HCT116 (cell line): ENCODE data around the gene MAP4K4. TPM values are rescaled to one million over a fixed set of nuclear protein-coding genes. Genes with fewer than 3 reads are reported as not detected.

Experiments used
- ATAC-seq: fragments of 200-7000 bp; cut with Tn5 transposase; 2 replicates; pipeline ENCODE4 v1.9.1; 2020; ENCODE audit warnings: mild to moderate bottlenecking, moderate library complexity
- BruUV-seq: library from RNA; stranded (reverse); fragments of 400-500 nt; replicated peaks from 2 replicates; lab custom pipeline; 2021; lab: Mats Ljungman, UMichigan
- CTCF ChIA-PET: fragments of 300-600 bp; sonication (Branson Sonifier 250); formaldehyde crosslinking; loops from one replicate; lab custom pipeline; 2021; ENCODE audit warnings: antibody characterized with exemption; lab: Charles Lee
- POLR2A ChIA-PET: fragments of 300-600, 350-600 bp; sonication (Branson Sonifier 250); formaldehyde crosslinking; loops from one replicate; lab custom pipeline; 2021; ENCODE audit warnings: antibody characterized with exemption; lab: Charles Lee
- RAD21 ChIA-PET, 2 experiments: fragments of 300-600 bp; sonication (Branson Sonifier 250); formaldehyde crosslinking; loops; one replicate each; lab custom pipeline; 2023; ENCODE audit warnings: low total read pairs in 2 of 2; ENCODE audit not compliant: uncharacterized antibody in 2 of 2, unreplicated experiment in 2 of 2, low non-redundant PET in 1 of 2; lab: Charles Lee
- DNase-seq: peaks from one replicate; pipeline ENCODE4 v3.0.0-alpha.2; 2010; ENCODE audit warnings: low read depth, low spot score
- H2AFZ ChIP-seq: fragments of 200-600 bp; shearing (Covaris generic), sonication (generic); 2 replicates; pipeline ENCODE4 v1.6.1; 2017; ENCODE audit warnings: low read depth, mixed run types, mixed read lengths, antibody characterized with exemption, low read length; ENCODE audit not compliant: poor library complexity, severe bottlenecking
- H3K27ac ChIP-seq: 2 replicates; pipeline ENCODE4 v1.5.1; 2012; ENCODE audit warnings: low read depth, low read length
- H3K27me3 ChIP-seq: fragments of 200-600 bp; sonication (generic); 2 replicates; pipeline ENCODE4 v1.6.1; 2016; ENCODE audit warnings: mixed run types, low read length, mixed read lengths; ENCODE audit not compliant: insufficient read depth
- H3K36me3 ChIP-seq, 2 experiments: fragments of 200-500 bp in 1 of 2; fragments of 200-600 bp in 1 of 2; sonication (Bioruptor generic) in 1 of 2; sonication (generic) in 1 of 2; 2 replicates each; pipeline versions ENCODE4 v1.5.1 to v1.6.1; 2014 to 2016; ENCODE audit warnings: low read length in 2 of 2, inconsistent platforms in 1 of 2, mixed read lengths in 1 of 2, mixed run types in 1 of 2; ENCODE audit not compliant: insufficient read depth in 2 of 2, control insufficient read depth in 1 of 2
- H3K4me1 ChIP-seq, 2 experiments: fragments of 200-600 bp in 1 of 2; sonication (generic) in 1 of 2; 2 replicates each; pipeline versions ENCODE4 v1.5.1 to v1.6.1; 2012 to 2017; ENCODE audit warnings: low read length in 2 of 2, inconsistent platforms in 1 of 2, mild to moderate bottlenecking in 1 of 2, mixed read lengths in 1 of 2, mixed run types in 1 of 2, moderate library complexity in 1 of 2; ENCODE audit not compliant: insufficient read depth in 2 of 2, control insufficient read depth in 1 of 2
- H3K4me2 ChIP-seq: fragments of 200-600 bp; sonication (generic); 2 replicates; pipeline ENCODE4 v1.6.1; 2017; ENCODE audit warnings: mixed run types, low read length, mixed read lengths
- H3K4me3 ChIP-seq, 2 experiments: fragments of 200-600 bp in 1 of 2; sonication (generic) in 1 of 2; replicated peaks in 1 of 2; 2 replicates each; pipeline ENCODE4 v1.5.1; 2011 to 2016; ENCODE audit warnings: low read length in 2 of 2, control low read depth in 1 of 2, low read depth in 1 of 2, mild to moderate bottlenecking in 1 of 2, mixed read lengths in 1 of 2, mixed run types in 1 of 2
- H3K79me2 ChIP-seq: fragments of 200-600 bp; sonication (generic); 2 replicates; pipeline ENCODE4 v1.6.1; 2017; ENCODE audit warnings: mild to moderate bottlenecking, mixed run types, low read length, moderate library complexity, mixed read lengths; ENCODE audit not compliant: insufficient read depth
- H3K9ac ChIP-seq: fragments of 200-600 bp; sonication (generic); 2 replicates; pipeline ENCODE4 v1.6.1; 2016; ENCODE audit warnings: low read length, mixed read lengths
- H3K9me2 ChIP-seq: fragments of 200-600 bp; sonication (generic), shearing (Covaris generic); 2 replicates; pipeline ENCODE4 v1.6.1; 2017; ENCODE audit warnings: mixed run types, mild to moderate bottlenecking, moderate library complexity; ENCODE audit not compliant: insufficient read depth
- H3K9me3 ChIP-seq, 2 experiments: fragments of 200-500 bp in 1 of 2; fragments of 200-600 bp in 1 of 2; sonication (Bioruptor generic) in 1 of 2; sonication (generic) in 1 of 2; 2 replicates each; pipeline ENCODE4 v1.6.1; 2014 to 2017; ENCODE audit warnings: low read length in 2 of 2, mixed read lengths in 2 of 2, inconsistent platforms in 1 of 2, low read depth in 1 of 2, mild to moderate bottlenecking in 1 of 2, mixed run types in 1 of 2, moderate library complexity in 1 of 2; ENCODE audit not compliant: control insufficient read depth in 1 of 2, insufficient read depth in 1 of 2
- H4K20me1 ChIP-seq: fragments of 200-600 bp; sonication (generic), shearing (Covaris generic); 2 replicates; pipeline ENCODE4 v1.6.1; 2017; ENCODE audit warnings: mixed run types, mild to moderate bottlenecking, moderate library complexity; ENCODE audit not compliant: insufficient read depth
- ATF3 ChIP-seq: IDR thresholded peaks from 2 replicates; pipeline ENCODE4 v1.6.1; 2012
- CBX3 ChIP-seq: IDR thresholded peaks from 2 replicates; pipeline ENCODE4 v1.6.1; 2012; ENCODE audit warnings: low read depth
- ELF1 ChIP-seq: IDR thresholded peaks from 2 replicates; pipeline ENCODE4 v1.6.1; 2012; ENCODE audit warnings: low read depth, borderline replicate concordance
- EZH2 ChIP-seq: fragments of 200-600 bp; sonication (generic); IDR thresholded peaks from 2 replicates; pipeline ENCODE4 v1.6.1; 2017; ENCODE audit warnings: antibody characterized with exemption, mixed run types
- FOSL1 ChIP-seq: IDR thresholded peaks from 2 replicates; pipeline ENCODE4 v1.6.1; 2012; ENCODE audit warnings: low read depth
- JUND ChIP-seq: IDR thresholded peaks from 2 replicates; pipeline ENCODE4 v1.6.1; 2012
- POLR2A ChIP-seq: IDR thresholded peaks from 2 replicates; pipeline ENCODE4 v1.7.0; 2011; ENCODE audit warnings: borderline replicate concordance; ENCODE audit not compliant: insufficient read depth, insufficient read length; ENCODE audit errors: extremely low read depth
- POLR2AphosphoS5 ChIP-seq: IDR thresholded peaks from 2 replicates; pipeline ENCODE4 v1.6.1; 2011; ENCODE audit warnings: mild to moderate bottlenecking, low read depth, low read length, moderate library complexity
- RAD21 ChIP-seq: IDR thresholded peaks from 2 replicates; pipeline ENCODE4 v1.6.1; 2012; ENCODE audit warnings: low read depth, mild to moderate bottlenecking
- SIN3A ChIP-seq: IDR thresholded peaks from 2 replicates; pipeline ENCODE4 v1.6.1; 2012; ENCODE audit warnings: low read depth
- SP1 ChIP-seq: IDR thresholded peaks from 2 replicates; pipeline ENCODE4 v1.6.1; 2012; ENCODE audit warnings: low read depth
- SRF ChIP-seq: IDR thresholded peaks from 2 replicates; pipeline ENCODE4 v1.6.1; 2012; ENCODE audit warnings: low read depth
- TCF7L2 ChIP-seq: IDR thresholded peaks from 2 replicates; pipeline ENCODE4 v1.7.0; 2011; ENCODE audit warnings: borderline replicate concordance, inconsistent platforms; ENCODE audit not compliant: insufficient read depth, insufficient read length; ENCODE audit errors: extremely low read depth
- ZFX ChIP-seq: fragments of 450-650 bp; IDR thresholded peaks from 2 replicates; pipeline ENCODE4 v1.6.1; 2017
- intact Hi-C: fragments of 100-400 bp; cut with micrococcal nuclease; formaldehyde crosslinking; loops from 2 replicates; pipeline ENCODE4 v1.10.0; 2022
- total RNA-seq: library from RNA; stranded (reverse); gene quantifications from one replicate; pipeline ENCODE4 v1.2.1, GENCODE V29; 2021; ENCODE audit not compliant: unreplicated experiment
- TF ChIP-seq, protein P1 (sequence below): IDR thresholded peaks from 2 replicates; pipeline ENCODE4 v1.6.1; 2011; ENCODE audit warnings: mild to moderate bottlenecking, low read length, moderate library complexity; ENCODE audit not compliant: insufficient replicate concordance; ENCODE audit errors: extremely low read depth
- TF ChIP-seq, protein P2 (sequence below): IDR thresholded peaks from 2 replicates; pipeline ENCODE4 v1.6.1; 2012

Gene MAP4K4
- total RNA-seq, 1 experiment from 2014 or later = 62.3 TPM

DNA sequence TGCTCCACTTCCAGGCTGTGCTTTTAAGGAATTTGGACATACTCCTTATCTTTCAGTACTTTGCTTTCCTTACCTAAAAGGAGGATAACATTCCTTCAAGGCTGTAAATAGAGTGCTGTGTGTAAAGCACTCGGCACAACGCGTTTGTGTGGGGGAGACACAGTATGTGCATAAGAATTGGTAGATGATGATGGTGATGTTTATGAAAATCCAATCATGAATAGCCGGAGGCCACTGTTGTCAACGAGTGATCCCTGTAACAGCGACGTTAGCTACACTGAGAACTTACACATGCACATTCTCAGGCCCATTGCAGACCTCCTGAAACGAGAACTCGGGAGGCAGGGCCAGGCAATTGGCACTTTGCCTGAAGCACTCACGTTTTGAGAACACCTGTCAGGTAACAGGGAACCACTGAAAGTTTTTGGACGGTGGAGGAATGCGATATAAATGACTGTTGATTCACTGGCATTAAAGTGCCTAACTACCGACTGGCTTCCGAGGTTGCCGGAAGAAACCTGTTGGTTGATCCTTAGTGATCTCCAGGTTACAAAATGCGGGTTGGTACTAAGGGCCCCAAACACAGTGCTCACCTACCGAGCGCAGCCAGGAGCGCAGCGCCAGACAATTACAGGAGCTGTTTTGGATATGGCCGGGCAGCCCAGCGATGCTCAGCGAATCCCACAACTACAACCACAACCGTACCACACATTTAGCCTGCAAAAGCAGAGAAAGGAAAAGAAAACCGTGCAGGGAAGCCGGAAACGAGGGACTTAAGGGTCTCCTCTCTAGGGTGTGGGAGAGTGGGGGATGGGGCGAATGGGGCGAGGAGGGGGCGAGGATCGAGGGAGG, 1.0 kb upstream of the MAP4K4 start:
- Histone ChIP-seq H3K4me2 (peak overlapping the region; percentile 79), H3K36me3 (no peaks in the 10 kb centered on the region), H3K4me3 (peak overlapping the region; percentile 41 to 58), H3K9me2 (no peaks in the 10 kb centered on the region), H3K27ac (peak overlapping the region; percentile 89), H3K79me2 (peaks cover 34% of the 10 kb centered on the region), H3K9me3 (no peaks in the 10 kb centered on the region), H3K27me3 (no peaks in the 10 kb centered on the region), H3K4me1 (peaks cover 8 to 23% of the 10 kb centered on the region in 2 experiments; a peak in 3 of 4 replicates), H3K9ac (peak overlapping the region; percentile 57), H4K20me1 (no peaks in the 10 kb centered on the region), H2AFZ (peak overlapping the region; percentile 7)
- POLR2A ChIA-PET = interaction anchor here (0.9 to 1.1 kb wide), 2 partner anchors 26 to 355 kb away, joined by 3 read pairs; no protein-coding TSS in a partner anchor
- no peak for ATAC-seq
- RAD21 ChIA-PET = no interaction called here
- intact Hi-C loops = loop anchor here (2.0 to 5.0 kb wide), 2 partner anchors 134 to 354 kb away; no protein-coding TSS in a partner anchor
- CTCF ChIA-PET = interaction anchor here (0.8 to 1.5 kb wide), 3 partner anchors 30 to 63 kb away, joined by 3 to 4 read pairs (median 3); no protein-coding TSS in a partner anchor
- no peak for TF ChIP-seq TCF7L2
- TF ChIP-seq RAD21 = no peak
- TF ChIP-seq ZFX = no peak
- TF ChIP-seq SIN3A = no peak
- TF ChIP-seq ELF1 = no peak
- DNase-seq = no peak
- BruUV-seq = no TSS peak

- Histone ChIP-seq H3K4me1 (peaks cover 9 to 31% of the 10 kb centered on the region in 2 experiments; a peak in 3 of 4 replicates), H2AFZ (no peak overlapping the region), H3K9me2 (no peaks in the 10 kb centered on the region), H3K27me3 (no peaks in the 10 kb centered on the region), H3K27ac (peak overlapping the region; percentile 89), H3K9me3 (no peaks in the 10 kb centered on the region), H3K79me2 (peaks cover 51% of the 10 kb centered on the region), H3K4me2 (peak overlapping the region; percentile 82), H3K4me3 (peak overlapping the region; percentile 69 to 82), H4K20me1 (no peaks in the 10 kb centered on the region), H3K9ac (peak overlapping the region; percentile 73), H3K36me3 (peaks cover 0 to 5% of the 10 kb centered on the region in 2 experiments; a peak in 1 of 4 replicates)
- ChIA-PET CTCF (interaction anchor here (0.6 kb wide), 1 partner anchor 340 kb away, joined by 3 read pairs; no protein-coding TSS in a partner anchor), POLR2A (no interaction called here), RAD21 (no interaction called here)
- peak; percentile 15 for DNase-seq
- intact Hi-C loops = loop anchor here (1.0 to 5.0 kb wide), 2 partner anchors 92 to 356 kb away; no protein-coding TSS in a partner anchor
- BruUV-seq = no TSS peak
- peak; percentile 48 for ATAC-seq
- TF ChIP-seq SP1 = no peak
- no peak for TF ChIP-seq FOSL1
- TF ChIP-seq SRF = no peak
- no peak for TF ChIP-seq EZH2
- peak; percentile 64 for TF ChIP-seq TCF7L2
- TF ChIP-seq, protein P1, sequence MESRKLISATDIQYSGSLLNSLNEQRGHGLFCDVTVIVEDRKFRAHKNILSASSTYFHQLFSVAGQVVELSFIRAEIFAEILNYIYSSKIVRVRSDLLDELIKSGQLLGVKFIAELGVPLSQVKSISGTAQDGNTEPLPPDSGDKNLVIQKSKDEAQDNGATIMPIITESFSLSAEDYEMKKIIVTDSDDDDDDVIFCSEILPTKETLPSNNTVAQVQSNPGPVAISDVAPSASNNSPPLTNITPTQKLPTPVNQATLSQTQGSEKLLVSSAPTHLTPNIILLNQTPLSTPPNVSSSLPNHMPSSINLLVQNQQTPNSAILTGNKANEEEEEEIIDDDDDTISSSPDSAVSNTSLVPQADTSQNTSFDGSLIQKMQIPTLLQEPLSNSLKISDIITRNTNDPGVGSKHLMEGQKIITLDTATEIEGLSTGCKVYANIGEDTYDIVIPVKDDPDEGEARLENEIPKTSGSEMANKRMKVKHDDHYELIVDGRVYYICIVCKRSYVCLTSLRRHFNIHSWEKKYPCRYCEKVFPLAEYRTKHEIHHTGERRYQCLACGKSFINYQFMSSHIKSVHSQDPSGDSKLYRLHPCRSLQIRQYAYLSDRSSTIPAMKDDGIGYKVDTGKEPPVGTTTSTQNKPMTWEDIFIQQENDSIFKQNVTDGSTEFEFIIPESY = no peak
- no peak for TF ChIP-seq ATF3
- no peak for TF ChIP-seq POLR2AphosphoS5
- peak; percentile 52 for TF ChIP-seq ZFX
- TF ChIP-seq CBX3 = no peak
- no peak for TF ChIP-seq POLR2A
- TF ChIP-seq, protein P2, sequence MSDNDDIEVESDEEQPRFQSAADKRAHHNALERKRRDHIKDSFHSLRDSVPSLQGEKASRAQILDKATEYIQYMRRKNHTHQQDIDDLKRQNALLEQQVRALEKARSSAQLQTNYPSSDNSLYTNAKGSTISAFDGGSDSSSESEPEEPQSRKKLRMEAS = no peak
- TF ChIP-seq JUND = no peak
These were observed 722 bp downstream of the MAP4K4 start for GRCh38 chr2:101698014-101698843.
